ENCODE measurements around the gene IL1RAP. TPM values are rescaled to one million over a fixed set of nuclear protein-coding genes. Genes with fewer than 3 reads are reported as not detected.

The IL1RAP gene
- total RNA-seq, 1 experiment from 2014 or later = 6.0 TPM

Other genes starting within 250 kb of the IL1RAP start
- 11.4 and 14.2 TPM in 2 replicates for gene CLDN1, start 191.6 kb upstream of the IL1RAP start, total RNA-seq (2014; rRNA removed; shearing (Covaris generic))
- gene CLDN16, start 125.9 kb upstream of the IL1RAP start, total RNA-seq (2014; rRNA removed; shearing (Covaris generic)) = not detected in 2 replicates
- gene TMEM207, start 64.2 kb upstream of the IL1RAP start, total RNA-seq (2014; rRNA removed; shearing (Covaris generic)) = not detected in 2 replicates

Data from HT-29 (cell line).